Ishikawa (cell line): ENCODE results near the gene MRPL42.
A peak's percentile ranks its signal among the peaks of the same experiment; 100 is the strongest.

Experiments used
- CREB1 ChIP-seq: IDR thresholded peaks from 2 replicates; pipeline ENCODE4 v1.6.1; 2012; ENCODE audit warnings: low read depth
- TAF1 ChIP-seq: IDR thresholded peaks from 2 replicates; pipeline ENCODE4 v1.6.1; 2012; ENCODE audit warnings: low read depth, mild to moderate bottlenecking
- TCF12 ChIP-seq: IDR thresholded peaks from 2 replicates; pipeline ENCODE4 v1.6.1; 2012; ENCODE audit warnings: low read depth
- TEAD4 ChIP-seq: IDR thresholded peaks from 2 replicates; pipeline ENCODE4 v1.6.1; 2012

DNA sequence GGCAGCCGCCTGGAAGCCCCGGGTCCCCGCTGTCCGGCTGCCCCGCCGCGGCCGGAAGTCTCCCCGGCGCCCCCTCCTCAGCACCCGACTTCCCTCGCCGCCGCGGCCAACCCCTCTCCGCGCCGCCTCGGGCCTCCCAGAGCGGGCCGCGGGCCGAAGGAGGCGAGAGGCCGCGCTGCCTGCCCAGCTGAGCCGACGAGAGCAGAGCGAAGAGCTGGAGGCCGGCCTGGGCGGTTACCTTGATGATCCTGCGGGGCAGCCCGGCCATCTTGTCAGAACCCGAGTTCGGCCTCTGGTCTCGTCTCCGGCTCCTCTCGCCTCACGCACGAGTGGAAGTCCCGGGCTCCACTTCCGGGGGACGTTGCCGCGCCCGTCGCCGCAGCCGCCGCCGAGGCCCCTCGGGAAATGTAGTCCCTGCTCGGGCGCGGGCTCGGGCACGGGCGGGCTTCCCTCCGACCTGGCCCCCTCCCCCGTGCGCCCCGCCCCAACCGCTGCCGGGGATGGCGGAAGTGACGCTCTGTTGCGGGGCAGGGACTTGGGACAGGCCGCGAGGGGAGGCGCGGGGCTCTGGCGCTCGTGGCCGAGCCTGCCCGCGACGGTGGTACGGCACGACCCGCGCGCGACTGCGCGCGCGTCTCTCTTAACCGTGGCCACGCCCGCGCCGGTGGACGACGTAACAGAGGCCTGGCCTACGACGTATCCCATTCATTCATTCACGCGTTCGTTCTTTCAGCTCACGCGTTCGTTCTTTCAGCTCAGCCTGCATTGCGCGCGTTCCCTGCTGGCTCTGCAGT lies 25.5 kb upstream of the MRPL42 start, which contains the start of gene UBE2N:
- TF ChIP-seq TEAD4 = no peak
- TF ChIP-seq CREB1 = peak; percentile 57; the same call in 1 of the 2 replicates
- TF ChIP-seq TCF12 = peak; percentile 18; the same call in 1 of the 2 replicates
- peak; percentile 83 for TF ChIP-seq TAF1
